ENCODE data around the gene TJAP1. TPM values are rescaled to one million over a fixed set of nuclear protein-coding genes. Genes with fewer than 3 reads are reported as not detected.

Gene TJAP1
- polyA plus RNA-seq, 1 donor from 2014 or later, result 11.4 TPM

DNA sequence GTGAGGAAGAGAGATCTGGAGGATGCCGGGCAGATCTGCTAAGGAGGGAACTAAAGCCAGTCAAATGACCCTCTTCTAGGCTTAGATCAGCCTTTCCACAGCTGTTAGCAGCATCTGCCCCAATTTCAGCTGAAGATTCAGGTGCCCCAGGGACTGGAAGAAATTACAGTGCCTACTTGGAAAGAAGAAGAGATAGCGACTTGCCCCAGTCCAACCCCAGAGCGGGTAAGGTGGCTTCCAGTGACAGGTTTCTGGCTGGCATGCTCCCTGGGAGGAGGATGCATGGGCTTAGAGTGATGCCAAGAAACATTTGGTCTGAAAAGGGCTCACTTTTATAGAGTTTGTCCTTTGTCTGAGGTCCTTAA is 620 bp downstream of the TJAP1 start (continued):
- no peak for TF ChIP-seq REST (IDR thresholded peaks at IDR 0.05; ENCODE audit: borderline replicate concordance)

- TF ChIP-seq EP300 (conservative IDR thresholded peaks at IDR 0.05; ENCODE audit: poor library complexity, severe bottlenecking) (no peak), EZH2 (IDR thresholded peaks at IDR 0.05; ENCODE audit: borderline replicate concordance, insufficient read depth, low read length, poor library complexity, severe bottlenecking) (no peak), MXI1 (conservative IDR thresholded peaks at IDR 0.05; ENCODE audit: poor library complexity, severe bottlenecking) (no peak), REST (IDR thresholded peaks at IDR 0.05; ENCODE audit: borderline replicate concordance) (no peak), SMC3 (conservative IDR thresholded peaks at IDR 0.05; ENCODE audit: poor library complexity) (no peak), TAF1 (IDR thresholded peaks at IDR 0.05; ENCODE audit: low read depth) (no peak), RAD21 (conservative IDR thresholded peaks at IDR 0.05) (no peak), POLR2AphosphoS5 (IDR thresholded peaks at IDR 0.05) (no peak)
- TF ChIP-seq, protein P1, sequence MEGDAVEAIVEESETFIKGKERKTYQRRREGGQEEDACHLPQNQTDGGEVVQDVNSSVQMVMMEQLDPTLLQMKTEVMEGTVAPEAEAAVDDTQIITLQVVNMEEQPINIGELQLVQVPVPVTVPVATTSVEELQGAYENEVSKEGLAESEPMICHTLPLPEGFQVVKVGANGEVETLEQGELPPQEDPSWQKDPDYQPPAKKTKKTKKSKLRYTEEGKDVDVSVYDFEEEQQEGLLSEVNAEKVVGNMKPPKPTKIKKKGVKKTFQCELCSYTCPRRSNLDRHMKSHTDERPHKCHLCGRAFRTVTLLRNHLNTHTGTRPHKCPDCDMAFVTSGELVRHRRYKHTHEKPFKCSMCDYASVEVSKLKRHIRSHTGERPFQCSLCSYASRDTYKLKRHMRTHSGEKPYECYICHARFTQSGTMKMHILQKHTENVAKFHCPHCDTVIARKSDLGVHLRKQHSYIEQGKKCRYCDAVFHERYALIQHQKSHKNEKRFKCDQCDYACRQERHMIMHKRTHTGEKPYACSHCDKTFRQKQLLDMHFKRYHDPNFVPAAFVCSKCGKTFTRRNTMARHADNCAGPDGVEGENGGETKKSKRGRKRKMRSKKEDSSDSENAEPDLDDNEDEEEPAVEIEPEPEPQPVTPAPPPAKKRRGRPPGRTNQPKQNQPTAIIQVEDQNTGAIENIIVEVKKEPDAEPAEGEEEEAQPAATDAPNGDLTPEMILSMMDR (IDR thresholded peaks at IDR 0.05; ENCODE audit: poor library complexity, severe bottlenecking), result no peak
- Histone ChIP-seq H4K20me1 (ENCODE audit: insufficient read depth) (no peaks in the 10 kb centered on the region), H3F3A (ENCODE audit: insufficient read depth, low read length, poor library complexity, severe bottlenecking) (no peaks in the 10 kb centered on the region), H3K9me2 (ENCODE audit: insufficient read depth, low read length) (no peaks in the 10 kb centered on the region), H3K4me2 (ENCODE audit: low read length) (no peak overlapping the region), H3K9ac (ENCODE audit: low read length) (no peak overlapping the region), H3K27ac (ENCODE audit: low read length) (no peak overlapping the region), H3K79me2 (replicated peaks; ENCODE audit: insufficient read depth, low read length) (peaks cover 35% of the 10 kb centered on the region), H2AFZ (ENCODE audit: low read depth, low read length) (no peak overlapping the region), H3K9me3 (ENCODE audit: low read length) (no peaks in the 10 kb centered on the region), H3K36me3 (ENCODE audit: insufficient read depth, low read length) (no peaks in the 10 kb centered on the region), H3K4me3 (ENCODE audit: low read length) (no peak overlapping the region), H3K27me3 (ENCODE audit: insufficient read depth, low read depth, low read length) (no peaks in the 10 kb centered on the region)
These were observed 3.7 kb downstream of the TJAP1 start for GRCh38 chr6:43481075-43481474.
